ENCODE results near the gene KLHDC10.

DNA sequence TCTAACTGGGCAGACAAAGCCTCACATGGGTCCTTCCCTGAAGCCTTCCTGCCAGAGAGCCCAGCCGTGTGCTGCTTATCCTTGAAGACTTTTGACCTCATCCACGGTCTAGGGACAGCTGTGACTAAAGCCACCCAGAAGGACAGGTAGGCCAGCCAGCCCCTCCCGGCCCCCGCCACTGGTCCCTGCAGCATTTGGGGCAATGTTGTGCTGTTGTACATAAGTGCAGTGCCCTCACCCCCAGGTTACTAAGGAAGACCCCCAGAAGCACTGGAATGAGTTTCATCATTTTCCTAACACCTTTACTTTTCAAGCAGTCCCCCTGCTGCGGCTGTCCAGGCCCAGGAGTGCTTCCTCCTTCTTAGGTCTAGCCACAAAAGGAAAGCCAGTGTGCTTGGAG lies 91.9 kb downstream of the KLHDC10 start:
- TF ChIP-seq, protein P1, sequence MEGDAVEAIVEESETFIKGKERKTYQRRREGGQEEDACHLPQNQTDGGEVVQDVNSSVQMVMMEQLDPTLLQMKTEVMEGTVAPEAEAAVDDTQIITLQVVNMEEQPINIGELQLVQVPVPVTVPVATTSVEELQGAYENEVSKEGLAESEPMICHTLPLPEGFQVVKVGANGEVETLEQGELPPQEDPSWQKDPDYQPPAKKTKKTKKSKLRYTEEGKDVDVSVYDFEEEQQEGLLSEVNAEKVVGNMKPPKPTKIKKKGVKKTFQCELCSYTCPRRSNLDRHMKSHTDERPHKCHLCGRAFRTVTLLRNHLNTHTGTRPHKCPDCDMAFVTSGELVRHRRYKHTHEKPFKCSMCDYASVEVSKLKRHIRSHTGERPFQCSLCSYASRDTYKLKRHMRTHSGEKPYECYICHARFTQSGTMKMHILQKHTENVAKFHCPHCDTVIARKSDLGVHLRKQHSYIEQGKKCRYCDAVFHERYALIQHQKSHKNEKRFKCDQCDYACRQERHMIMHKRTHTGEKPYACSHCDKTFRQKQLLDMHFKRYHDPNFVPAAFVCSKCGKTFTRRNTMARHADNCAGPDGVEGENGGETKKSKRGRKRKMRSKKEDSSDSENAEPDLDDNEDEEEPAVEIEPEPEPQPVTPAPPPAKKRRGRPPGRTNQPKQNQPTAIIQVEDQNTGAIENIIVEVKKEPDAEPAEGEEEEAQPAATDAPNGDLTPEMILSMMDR (IDR thresholded peaks at IDR 0.05; ENCODE audit: poor library complexity) = no peak
- no peak for TF ChIP-seq EZH2phosphoT487 (IDR thresholded peaks at IDR 0.05; ENCODE audit: low read depth, severe bottlenecking, unreplicated experiment)
- no peak for TF ChIP-seq EZH2 (IDR thresholded peaks at IDR 0.05; ENCODE audit: borderline replicate concordance)
